GM19395 (cell line): ENCODE data around the gene TEKT3.
A peak's percentile ranks its signal among the peaks of the same experiment; 100 is the strongest.

Experiments used
- ATAC-seq: cut with Tn5 transposase; IDR thresholded peaks from one replicate; pipeline ENCODE4 v1.9.1; 2021; ENCODE audit warnings: mild to moderate bottlenecking, moderate library complexity; ENCODE audit not compliant: unreplicated experiment

TEKT3 gene

DNA sequence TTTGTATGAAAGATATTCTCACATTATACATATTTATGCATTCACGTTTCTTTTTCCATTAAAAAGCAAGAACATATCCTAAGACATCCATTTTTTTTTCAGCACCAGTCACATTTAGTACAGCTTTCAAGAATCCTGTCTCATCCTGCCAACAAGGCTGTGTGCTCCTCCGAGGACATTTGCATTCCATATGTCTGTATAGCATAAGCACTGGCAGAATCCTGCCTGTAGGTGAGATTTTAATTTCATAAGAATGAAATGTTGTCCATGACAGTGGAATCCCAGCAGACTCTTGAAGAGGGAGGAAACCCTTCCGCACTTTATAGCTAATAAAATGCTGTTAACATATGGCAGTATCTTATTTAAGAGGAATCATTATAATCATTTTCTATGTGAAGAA is 73.4 kb downstream of the TEKT3 start:
- ATAC-seq: no peak

DNA sequence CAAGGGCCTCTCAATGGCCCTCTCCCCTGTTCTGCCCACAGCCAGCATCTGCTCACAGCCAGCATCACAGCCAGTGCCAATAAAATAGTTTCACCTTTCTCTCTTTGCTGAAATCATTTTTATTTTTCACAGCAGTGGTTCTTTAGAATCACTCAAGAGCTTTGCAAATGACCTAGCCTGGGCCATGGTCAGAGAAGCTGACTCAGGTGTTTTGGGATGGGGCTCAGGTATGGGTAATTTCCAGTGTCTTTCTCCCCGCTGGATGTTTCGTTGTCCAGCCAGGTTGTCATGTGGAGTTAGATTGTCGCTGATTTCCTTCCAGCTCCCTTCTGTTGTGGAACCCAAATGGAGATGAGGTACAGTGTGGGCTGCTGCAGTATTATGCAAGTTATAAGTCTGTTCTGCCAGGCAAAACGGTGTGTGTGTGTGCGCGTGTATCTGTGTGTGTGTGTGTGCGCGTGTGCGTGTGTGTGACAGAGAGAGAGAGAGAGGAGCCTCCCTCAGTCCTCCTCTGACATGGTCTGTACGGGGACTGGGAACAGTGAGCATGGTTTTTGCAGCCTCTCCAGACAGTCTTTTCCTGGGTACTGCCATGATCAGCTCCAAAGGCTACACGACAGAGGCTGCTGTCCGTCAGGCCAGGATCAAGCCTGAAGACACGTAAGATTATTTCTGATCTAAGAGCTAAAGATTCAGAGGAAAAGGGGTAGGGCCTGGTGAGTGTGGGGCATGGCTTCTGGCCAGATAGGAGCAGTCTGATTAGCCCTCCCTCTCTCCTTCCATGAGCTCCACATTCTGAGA is 74.9 kb downstream of the TEKT3 start:
- no peak for ATAC-seq

DNA sequence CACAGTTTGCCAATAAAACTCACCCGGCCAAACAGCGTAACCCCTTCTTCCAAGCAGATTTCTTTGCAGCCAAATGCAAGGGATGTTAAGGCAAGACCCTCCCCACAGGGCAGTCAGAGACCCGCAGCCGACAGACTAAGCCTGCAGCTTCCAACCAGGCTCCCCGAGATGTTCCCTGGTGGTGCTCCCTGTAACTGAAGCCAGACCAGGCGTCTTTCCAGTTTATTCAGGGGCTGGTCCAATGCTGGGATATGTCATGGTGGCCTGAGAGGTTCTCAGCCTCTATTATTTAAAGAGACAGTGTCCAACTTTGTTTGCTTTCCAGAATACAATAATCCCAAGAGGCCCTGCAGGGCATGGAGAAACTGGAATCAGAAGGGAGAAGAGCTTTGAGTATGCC is 76.3 kb downstream of the TEKT3 start, which contains the start of gene PMP22:
TSS of gene PMP22 (minus strand) at position 196 of the 400 bp plus-strand sequence. CDS start 4,599 bp downstream, outside the sequence.
- ATAC-seq: no peak

DNA sequence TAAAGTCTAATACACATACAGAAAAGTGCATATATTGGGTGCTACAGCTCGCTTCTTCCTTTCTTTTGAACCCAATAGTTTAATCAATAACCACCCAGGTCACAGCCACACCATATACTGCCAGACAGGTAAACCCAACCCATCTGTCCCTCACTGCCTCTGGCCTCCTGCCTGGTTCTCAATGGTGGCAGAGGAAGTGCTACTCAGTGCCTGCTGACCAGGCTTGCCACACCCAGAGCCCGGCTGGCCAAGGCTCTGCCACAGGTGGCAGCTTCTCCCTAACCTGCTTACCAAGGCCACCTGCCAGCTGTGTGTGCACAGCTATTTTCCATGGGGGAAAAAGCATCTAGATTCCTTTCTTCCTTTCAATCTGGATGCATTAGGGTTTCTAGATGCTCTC is 76.9 kb downstream of the TEKT3 start:
- no peak for ATAC-seq

DNA sequence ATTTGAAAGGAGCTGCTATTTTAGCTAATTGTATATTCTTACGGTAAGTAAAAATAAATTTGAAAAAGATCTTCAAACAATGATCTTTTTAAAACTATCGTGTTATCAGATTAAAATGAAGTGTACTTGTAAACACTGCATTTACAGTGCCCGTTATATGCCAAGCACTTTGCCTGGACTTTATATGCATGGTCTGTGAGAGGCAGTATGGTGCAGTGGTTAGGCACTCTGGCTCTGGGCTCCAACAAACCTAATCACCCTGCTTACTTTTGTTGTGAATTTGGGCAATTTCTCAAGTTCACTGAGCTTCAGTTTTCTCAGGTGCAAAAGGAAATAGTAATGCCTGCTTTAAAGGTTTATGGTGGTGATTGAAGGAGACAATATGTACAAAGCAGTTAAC is 77.7 kb downstream of the TEKT3 start:
- no peak for ATAC-seq

DNA sequence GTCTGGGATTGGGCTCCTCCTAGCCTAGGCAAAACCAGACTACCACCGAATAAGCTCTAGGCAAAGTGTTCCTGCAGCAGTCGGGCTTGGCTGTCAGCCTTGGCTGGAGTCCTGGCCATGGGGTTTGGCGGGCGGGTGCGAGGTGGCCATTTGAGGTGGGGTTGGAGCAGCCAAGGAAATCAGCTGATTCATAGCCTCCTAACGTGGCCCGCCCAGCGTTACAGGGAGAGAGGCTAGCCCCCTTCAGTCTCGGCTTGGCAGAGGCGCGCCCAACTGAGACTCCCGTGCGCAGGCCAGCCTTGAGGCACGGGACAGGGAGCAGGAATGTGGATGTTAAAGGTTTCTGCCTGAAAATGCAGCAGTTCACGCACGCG is 78.2 kb downstream of the TEKT3 start:
- no peak for ATAC-seq

DNA sequence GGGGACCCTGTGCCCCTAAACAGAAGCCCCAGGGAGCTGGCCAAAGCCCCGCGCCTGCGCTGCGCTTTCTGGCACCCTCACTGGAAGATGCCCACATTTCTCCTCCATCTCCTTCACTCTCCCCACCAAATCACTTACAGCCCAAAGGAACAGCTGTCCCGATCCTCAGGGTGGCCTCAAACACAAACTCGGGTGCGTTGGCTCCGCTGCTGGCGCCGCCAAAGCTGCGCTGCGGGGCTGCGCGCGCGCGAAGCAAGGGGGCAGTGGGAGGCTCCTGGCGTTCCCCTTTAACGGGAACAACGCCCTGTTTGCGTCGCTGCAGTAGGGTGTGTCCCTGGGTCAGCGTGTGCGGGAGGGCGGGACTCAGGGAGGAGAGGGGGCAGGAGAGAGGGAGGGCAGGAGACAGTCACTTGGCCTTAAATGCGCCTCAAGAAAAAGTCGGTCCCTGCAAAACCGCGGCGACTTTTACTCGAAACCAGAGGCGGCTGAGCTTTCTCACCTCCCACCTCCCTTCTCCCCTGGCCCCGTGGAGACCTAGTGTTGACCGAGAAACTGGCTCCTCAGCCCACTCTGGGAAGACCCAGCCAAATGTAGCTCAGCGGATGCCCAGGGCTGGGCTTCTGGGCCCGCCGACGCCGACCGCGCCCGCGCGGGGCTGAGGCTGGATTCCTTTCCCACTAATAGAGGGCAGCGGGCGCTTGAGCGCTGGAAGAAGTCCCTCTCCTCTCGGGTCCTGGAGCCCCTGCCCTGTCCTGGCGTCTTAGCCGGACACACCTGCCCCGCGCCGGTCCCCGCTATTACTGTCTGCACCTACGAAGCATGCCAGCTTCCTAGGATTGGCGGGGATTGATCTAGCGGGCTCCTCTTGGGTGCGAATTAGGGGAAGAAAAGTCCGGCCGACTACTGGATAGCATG is 78.8 kb downstream of the TEKT3 start:
- ATAC-seq: no peak

DNA sequence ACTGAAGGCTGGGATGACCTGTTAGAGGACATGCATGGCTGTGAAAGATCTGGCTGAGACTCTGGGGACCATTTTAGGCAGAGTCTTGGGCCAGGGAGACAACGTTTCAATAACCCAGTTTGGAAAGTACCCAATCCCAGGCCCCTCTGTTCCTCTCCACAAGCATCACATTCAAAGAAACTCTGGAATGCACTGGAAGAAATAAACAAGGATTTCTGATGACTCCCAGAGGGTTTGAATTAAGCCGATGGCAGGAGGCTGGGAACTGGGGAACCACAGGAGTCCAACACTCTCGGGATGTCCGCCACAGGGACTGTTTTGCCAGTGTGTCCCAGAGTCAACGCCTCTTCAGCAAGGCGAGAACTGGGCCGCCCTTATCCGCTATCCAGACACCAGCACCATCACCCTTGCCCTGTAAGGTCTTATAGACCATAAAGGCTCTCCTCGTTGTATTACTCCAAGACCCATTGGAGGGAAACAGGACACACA is 79.6 kb downstream of the TEKT3 start:
- ATAC-seq: no peak

DNA sequence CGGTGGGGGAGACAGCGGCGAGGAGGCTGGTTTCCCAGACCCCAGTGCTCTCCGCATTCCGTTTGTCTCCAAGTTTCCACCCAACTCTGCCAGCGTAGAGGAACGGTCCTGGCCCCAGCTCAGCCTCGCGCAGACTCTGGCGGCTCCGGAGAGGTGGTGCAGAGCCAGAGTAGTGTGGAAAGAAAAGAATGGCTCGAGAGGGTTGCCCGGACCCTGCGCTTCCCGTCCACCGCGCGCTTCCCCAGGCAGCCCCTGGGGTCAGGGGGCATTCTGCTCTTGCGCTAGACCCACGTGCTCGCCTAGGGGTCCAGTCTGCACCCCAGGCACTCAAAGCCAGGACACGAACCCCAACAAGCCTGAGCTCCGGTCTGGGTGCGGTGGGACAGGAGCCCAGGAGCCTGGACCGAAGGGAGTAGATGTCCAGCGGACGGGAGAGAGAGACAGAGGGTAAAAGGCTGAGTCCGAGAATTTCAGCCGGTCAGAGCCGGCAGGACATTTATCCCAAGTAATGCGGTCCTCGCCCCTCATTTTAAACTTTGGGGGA is 80.1 kb downstream of the TEKT3 start:
- ATAC-seq: no peak

DNA sequence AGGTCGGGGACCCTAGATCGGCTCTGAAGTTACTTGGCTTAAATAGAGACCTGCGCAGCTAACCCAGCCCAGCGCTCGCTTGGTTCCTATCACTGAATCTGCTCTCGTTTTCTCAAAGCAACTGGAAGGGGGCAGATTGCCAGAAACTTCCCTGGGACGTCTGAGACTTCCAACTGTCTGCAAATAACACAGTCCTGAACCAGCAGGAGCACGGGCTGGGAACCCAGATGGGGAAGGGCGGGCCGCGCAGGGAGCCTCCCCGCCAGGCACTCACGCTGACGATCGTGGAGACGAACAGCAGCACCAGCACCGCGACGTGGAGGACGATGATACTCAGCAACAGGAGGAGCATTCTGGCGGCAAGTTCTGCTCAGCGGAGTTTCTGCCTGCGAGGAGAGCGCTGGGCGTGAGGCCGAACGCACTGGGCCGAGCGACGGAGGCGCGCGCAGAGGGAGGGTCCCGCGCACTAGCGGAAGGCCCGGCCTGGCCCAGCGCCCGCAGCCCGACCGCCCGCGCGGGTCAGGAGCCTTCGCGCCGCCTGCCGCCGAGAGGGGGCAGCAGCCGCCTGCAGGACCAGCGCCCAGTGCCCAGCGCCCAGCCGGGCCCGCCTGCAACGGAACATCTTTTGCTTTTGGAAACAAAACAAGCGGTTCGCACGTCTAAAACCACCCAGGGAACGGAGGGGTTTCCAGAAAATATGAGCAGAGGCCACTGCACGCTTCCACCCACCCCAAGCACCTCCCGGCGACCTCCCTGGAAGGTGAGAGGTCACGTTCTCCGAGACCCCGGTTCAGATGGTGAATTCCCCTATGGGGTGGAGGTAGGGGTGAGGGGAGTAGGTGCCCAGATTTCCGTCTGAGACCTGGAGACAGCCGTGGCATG is 80.8 kb downstream of the TEKT3 start:
- ATAC-seq: no peak

DNA sequence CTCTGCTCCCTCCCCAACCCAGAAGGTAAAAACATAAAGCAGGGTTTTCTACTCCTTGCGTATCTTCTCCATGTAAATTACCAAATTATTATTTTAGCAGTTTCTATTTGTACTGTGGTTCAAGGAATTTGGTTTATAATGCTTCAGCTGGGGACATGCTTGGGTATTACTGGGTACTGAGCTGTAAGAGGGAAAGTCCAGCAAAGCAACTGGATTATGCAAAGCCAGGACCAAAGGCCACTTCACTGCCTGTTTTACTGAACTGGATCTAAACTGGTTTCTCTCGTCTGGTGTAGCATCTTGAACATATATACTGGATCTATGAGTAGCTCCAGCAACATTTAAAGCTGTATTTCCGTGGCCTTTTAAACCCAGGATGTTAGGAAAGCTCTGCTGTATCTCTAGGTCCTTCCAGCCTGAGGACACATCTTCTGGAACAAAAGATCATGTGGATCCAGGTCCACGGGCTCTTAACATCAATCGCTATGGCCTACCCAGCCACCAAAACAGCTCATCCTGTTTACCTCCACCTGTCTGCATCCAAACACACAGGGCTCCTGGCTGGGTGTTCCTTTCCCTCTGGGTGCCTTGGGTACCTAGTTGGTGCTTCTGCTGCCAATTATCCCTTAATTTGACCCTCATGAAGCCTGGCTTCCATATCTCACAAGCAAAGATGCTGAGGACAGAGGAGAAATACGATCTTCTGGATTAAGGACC is 83.4 kb downstream of the TEKT3 start:
- ATAC-seq: no peak

DNA sequence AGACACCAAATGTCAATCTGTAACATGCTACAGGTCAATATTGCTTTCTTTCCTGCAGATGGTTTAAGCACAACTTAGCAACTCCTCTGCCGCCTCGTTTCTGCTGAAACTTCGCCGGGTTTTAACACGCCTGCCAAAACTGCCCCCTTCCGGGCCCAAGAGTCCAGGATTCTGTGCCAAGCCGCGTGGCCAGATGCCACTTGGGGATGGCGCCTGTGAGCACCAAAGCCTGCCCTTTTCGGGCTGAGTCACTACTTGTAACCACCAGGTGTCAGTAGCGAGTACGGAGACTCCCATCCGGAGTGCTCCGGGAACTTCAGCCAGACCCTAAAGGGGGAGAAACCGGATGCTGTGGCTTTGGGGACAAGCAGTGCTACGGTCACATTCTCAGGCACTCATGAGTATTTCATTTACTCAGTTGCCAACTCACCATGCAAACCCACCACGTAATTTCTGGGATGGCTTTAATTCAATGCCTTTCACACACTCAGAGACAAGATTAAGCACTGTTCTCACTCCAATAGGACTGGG is 84.1 kb downstream of the TEKT3 start:
- peak; percentile 87 for ATAC-seq

DNA sequence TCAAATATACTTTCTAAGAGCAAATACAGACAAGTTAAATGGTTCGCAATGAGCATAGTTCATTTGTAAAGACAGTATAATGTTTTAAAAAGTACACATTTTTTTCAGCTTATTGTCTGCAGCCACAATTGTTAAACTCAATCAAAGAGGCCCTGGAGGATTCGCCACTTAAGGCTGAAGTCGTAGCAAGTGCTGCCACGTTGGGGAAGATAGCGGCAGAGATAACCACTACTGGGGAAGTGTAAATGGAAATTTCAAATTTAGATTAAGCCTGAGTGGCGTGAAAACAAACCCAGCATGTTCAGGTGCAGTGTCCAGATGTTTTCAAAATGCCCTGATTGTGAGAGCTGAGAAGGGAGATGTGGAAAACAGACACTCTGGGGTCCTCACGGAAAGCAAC is 84.7 kb downstream of the TEKT3 start:
- no peak for ATAC-seq

DNA sequence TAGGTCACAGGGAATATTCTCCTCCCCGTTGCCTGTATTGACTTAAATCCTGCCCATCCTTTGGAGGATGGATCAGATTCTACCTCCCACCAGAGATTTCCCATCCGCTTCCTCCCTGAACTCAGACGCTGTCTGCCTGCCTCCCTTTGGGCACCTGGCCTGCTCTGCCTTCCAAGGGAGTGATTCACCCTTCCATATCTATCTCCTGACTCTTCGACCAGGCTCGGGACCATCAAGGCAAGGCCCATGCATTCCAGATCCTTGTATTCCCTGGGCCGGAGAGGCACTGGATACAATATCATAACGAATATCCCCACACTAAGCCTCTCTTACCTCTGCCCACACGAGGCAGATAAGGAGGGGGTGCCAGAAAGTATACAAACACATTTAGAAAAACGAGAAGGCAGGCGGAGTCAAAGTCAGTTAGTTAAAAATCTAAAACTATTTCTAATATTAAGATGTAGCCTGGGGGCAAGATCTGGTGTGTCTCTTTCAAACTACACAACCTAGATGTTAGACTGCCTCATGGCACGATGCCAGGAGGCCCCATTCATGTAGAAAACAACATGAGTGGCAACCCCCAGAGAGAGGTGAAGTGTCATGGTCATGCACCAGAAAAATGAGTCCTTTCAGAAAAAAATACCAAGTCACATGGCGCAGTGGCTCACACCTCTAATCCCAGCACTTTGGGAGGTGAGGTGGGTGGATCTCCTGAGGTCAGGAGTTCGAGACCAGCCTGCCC is 85.5 kb downstream of the TEKT3 start:
- no peak for ATAC-seq
